Measurements from ENCODE around the gene ETF1.
A peak's percentile ranks its signal among the peaks of the same experiment; 100 is the strongest.
"Not testable (repeated sequence)": the region's sequence is repeated elsewhere in the genome, so short reads cannot be mapped to it uniquely, and the experiment has no call there.

Gene ETF1

GRCh38 chr5:138528744-138529469 lies 14.1 kb downstream of the ETF1 start:
- no peak for DNase-seq

- DNase-seq: no peak
Observed at GRCh38 chr5:138528208-138528607, 14.8 kb downstream of the ETF1 start.

- DNase-seq: no peak
Observed at GRCh38 chr5:138527170-138527569, 15.9 kb downstream of the ETF1 start.

- no peak for DNase-seq
Observed at GRCh38 chr5:138523406-138523805, 19.6 kb downstream of the ETF1 start.

- no peak for DNase-seq
Observed at GRCh38 chr5:138520971-138521370, 22.1 kb downstream of the ETF1 start.

- DNase-seq: no peak
Observed at GRCh38 chr5:138517437-138517836, 25.6 kb downstream of the ETF1 start.

- DNase-seq: no peak
Observed at GRCh38 chr5:138515556-138516245, 27.3 kb downstream of the ETF1 start.

GRCh38 chr5:138514021-138514420 lies 29.0 kb downstream of the ETF1 start:
- no peak for DNase-seq

- no peak for DNase-seq
Observed at GRCh38 chr5:138508958-138509357, 34.1 kb downstream of the ETF1 start.

- DNase-seq: not testable (repeated sequence)
Observed at GRCh38 chr5:138507485-138507884, 35.6 kb downstream of the ETF1 start.

GRCh38 chr5:138506370-138507306 lies 36.4 kb downstream of the ETF1 start:
- DNase-seq: no peak

- no peak for DNase-seq
Observed at GRCh38 chr5:138504799-138505198, 38.2 kb downstream of the ETF1 start.

- DNase-seq: peak; percentile 38
Observed at GRCh38 chr5:138503487-138504270, 39.4 kb downstream of the ETF1 start.

GRCh38 chr5:138502521-138502920 lies 40.5 kb downstream of the ETF1 start:
- DNase-seq: no peak

- no peak for DNase-seq
Observed at GRCh38 chr5:138502121-138502520, 40.9 kb downstream of the ETF1 start.

GRCh38 chr5:138498376-138498775 lies 44.7 kb downstream of the ETF1 start:
- DNase-seq: no peak

- no peak for DNase-seq
Observed at GRCh38 chr5:138495351-138495750, 47.7 kb downstream of the ETF1 start.

GRCh38 chr5:138492560-138493045 lies 50.4 kb downstream of the ETF1 start:
- no peak for DNase-seq

- peak; percentile 80 for DNase-seq
Observed at GRCh38 chr5:138491669-138492559, 51.1 kb downstream of the ETF1 start.

- no peak for DNase-seq
Observed at GRCh38 chr5:138491284-138491648, 51.8 kb downstream of the ETF1 start.

GRCh38 chr5:138490648-138491283 lies 52.3 kb downstream of the ETF1 start:
- DNase-seq: no peak

Measured in central memory CD4-positive, alpha-beta T cell (primary cell).